OCI-LY7 (cell line): ENCODE measurements around the gene DGKB. TPM values are rescaled to one million over a fixed set of nuclear protein-coding genes. Genes with fewer than 3 reads are reported as not detected.
"Not testable (repeated sequence)": the region's sequence is repeated elsewhere in the genome, so short reads cannot be mapped to it uniquely, and the experiment has no call there.

ENCODE experiments used
- BruUV-seq: library from RNA; stranded (reverse); fragments of 400-500 nt; replicated peaks from 2 replicates; lab custom pipeline; 2021; lab: Mats Ljungman, UMichigan
- CTCF ChIA-PET: fragments of 300-600 bp; sonication (Branson Sonifier 250); formaldehyde crosslinking; loops from one replicate; lab custom pipeline; 2022; ENCODE audit warnings: antibody characterized with exemption; ENCODE audit not compliant: unreplicated experiment; lab: Charles Lee
- POLR2A ChIA-PET: fragments of 300-600 bp; sonication (Branson Sonifier 250); formaldehyde crosslinking; loops from one replicate; lab custom pipeline; 2022; ENCODE audit warnings: antibody characterized with exemption; lab: Charles Lee
- DNase-seq: peaks from one replicate; pipeline ENCODE4 v3.0.0-alpha.2; 2015; ENCODE audit warnings: low spot score
- H2AFZ ChIP-seq: fragments of 200-600 bp; sonication (generic), shearing (Covaris generic); 2 replicates; pipeline ENCODE4 v1.6.1; 2014; ENCODE audit warnings: mild to moderate bottlenecking, antibody characterized with exemption, low read length, moderate library complexity
- H3K27ac ChIP-seq: fragments of 200-600 bp; sonication (generic); 2 replicates; pipeline ENCODE4 v1.5.1; 2014; ENCODE audit warnings: mixed run types, low read depth, mild to moderate bottlenecking, moderate library complexity, low read length, inconsistent platforms; ENCODE audit not compliant: poor library complexity, severe bottlenecking
- H3K36me3 ChIP-seq: fragments of 200-600 bp; sonication (generic); 2 replicates; pipeline ENCODE4 v1.6.1; 2014; ENCODE audit warnings: mild to moderate bottlenecking, antibody characterized with exemption, low read length, moderate library complexity, mixed read lengths; ENCODE audit not compliant: insufficient read depth
- H3K4me1 ChIP-seq: fragments of 200-600 bp; sonication (generic); 2 replicates; pipeline ENCODE4 v1.5.1; 2014; ENCODE audit warnings: mild to moderate bottlenecking, low read length; ENCODE audit not compliant: insufficient read depth, poor library complexity, severe bottlenecking
- H3K4me2 ChIP-seq: fragments of 200-600 bp; sonication (generic); 2 replicates; pipeline ENCODE4 v1.6.1; 2014; ENCODE audit warnings: mild to moderate bottlenecking, low read length
- H3K4me3 ChIP-seq: fragments of 200-600 bp; sonication (generic); 2 replicates; pipeline ENCODE4 v1.5.1; 2014; ENCODE audit warnings: mild to moderate bottlenecking, low read depth, low read length; ENCODE audit not compliant: poor library complexity, severe bottlenecking
- H3K79me2 ChIP-seq: fragments of 200-600 bp; sonication (generic); 2 replicates; pipeline ENCODE4 v1.6.1; 2016; ENCODE audit warnings: low read depth, mild to moderate bottlenecking, low read length, moderate library complexity, mixed read lengths; ENCODE audit not compliant: insufficient read depth
- H3K9me2 ChIP-seq: fragments of 200-600 bp; sonication (generic); 2 replicates; pipeline ENCODE4 v1.6.1; 2016; ENCODE audit warnings: mild to moderate bottlenecking, low read length, mixed read lengths; ENCODE audit not compliant: insufficient read depth
- H3K9me3 ChIP-seq: fragments of 200-600 bp; sonication (generic); 2 replicates; pipeline ENCODE4 v1.6.1; 2014; ENCODE audit warnings: mild to moderate bottlenecking, mixed run types, low read length, mixed read lengths
- H4K20me1 ChIP-seq: fragments of 200-600 bp; sonication (generic); 2 replicates; pipeline ENCODE4 v1.6.1; 2014; ENCODE audit warnings: mild to moderate bottlenecking, antibody characterized with exemption, low read length, moderate library complexity, mixed read lengths; ENCODE audit not compliant: insufficient read depth
- CTCF ChIP-seq: fragments of 200-600 bp; sonication (generic); conservative IDR thresholded peaks from 2 replicates; pipeline ENCODE4 v1.5.1; 2014; ENCODE audit warnings: mild to moderate bottlenecking, antibody characterized with exemption, low read length, moderate library complexity, mixed read lengths
- EZH2phosphoT487 ChIP-seq: fragments of 200-600 bp; sonication (generic); IDR thresholded peaks from 2 replicates; pipeline ENCODE4 v1.6.1; 2018; ENCODE audit warnings: low read depth, borderline replicate concordance, mild to moderate bottlenecking, mixed run types, antibody characterized with exemption, low read length, moderate library complexity, mixed read lengths
- intact Hi-C: fragments of 100-400 bp; cut with micrococcal nuclease; formaldehyde crosslinking; loops from one replicate; pipeline ENCODE4 v1.10.0; 2022; ENCODE audit not compliant: unreplicated experiment
- total RNA-seq, 2 experiments: library from RNA; depleted of rRNA in 1 of 2; stranded (reverse); fragments of >200 nt in 1 of 2; shearing (Covaris generic) in 1 of 2; gene quantifications; 2 replicates each; pipeline ENCODE4 v1.2.3, GENCODE V29; 2014 to 2022

The DGKB gene
- total RNA-seq, 2 experiments from 2014 or later, result not detected

DNA sequence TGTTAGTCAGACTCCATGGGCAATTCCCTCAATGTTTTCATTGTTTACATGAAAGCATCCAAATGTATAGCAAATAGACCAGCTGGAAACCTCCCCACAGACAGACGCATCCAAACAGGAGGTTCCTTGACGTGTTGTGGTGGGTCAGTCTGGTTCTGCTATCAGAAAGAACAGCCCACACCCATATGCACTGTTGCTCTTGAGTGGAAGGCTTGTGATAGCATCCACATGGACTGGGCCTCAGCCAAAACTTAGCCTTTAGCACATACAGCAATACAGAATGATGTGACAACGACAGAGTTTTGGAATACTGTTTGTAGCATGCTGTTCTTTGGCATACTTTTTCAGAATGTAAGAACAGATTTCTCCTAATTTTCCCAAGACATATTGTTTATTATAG lies 613.9 kb downstream of the DGKB start:
- no peak for DNase-seq
- Histone ChIP-seq H3K27ac (no peak overlapping the region), H3K4me2 (no peak overlapping the region), H3K4me1 (no peaks in the 10 kb centered on the region), H3K4me3 (no peak overlapping the region), H3K9me3 (no peaks in the 10 kb centered on the region), H3K36me3 (no peaks in the 10 kb centered on the region), H3K9me2 (no peaks in the 10 kb centered on the region), H2AFZ (no peak overlapping the region), H4K20me1 (no peaks in the 10 kb centered on the region), H3K79me2 (no peaks in the 10 kb centered on the region)
- ChIA-PET CTCF (no interaction called here), POLR2A (interaction anchor here (0.7 to 1.1 kb wide), 2 partner anchors 13 to 24 kb away, joined by 4 to 6 read pairs; no protein-coding TSS in a partner anchor)
- intact Hi-C loops, result no loop called here
- BruUV-seq, result no TSS peak
- TF ChIP-seq EZH2phosphoT487 (no peak), CTCF (no peak)

DNA sequence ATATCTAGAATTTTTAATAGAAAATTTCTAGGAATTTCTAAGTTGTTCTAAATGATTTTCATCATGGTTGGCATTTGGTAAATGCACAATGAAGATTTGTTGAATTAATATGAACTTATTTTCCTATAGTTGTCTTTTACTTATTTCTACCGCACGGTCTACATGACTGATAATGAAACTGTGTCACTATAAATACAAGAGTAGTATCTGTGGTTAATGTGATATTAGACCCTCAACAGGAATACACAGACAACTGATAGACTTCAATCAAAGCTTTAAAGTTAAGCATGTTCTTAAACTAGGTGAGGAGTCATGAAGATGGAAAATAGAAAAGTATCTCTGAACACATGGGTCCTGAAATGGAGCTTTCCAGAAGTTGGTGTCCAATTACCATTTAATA lies 615.2 kb downstream of the DGKB start:
- Histone ChIP-seq H3K9me3 (no peaks in the 10 kb centered on the region), H3K79me2 (no peaks in the 10 kb centered on the region), H3K9me2 (no peaks in the 10 kb centered on the region), H3K4me1 (no peaks in the 10 kb centered on the region), H3K4me2 (no peak overlapping the region), H4K20me1 (no peaks in the 10 kb centered on the region), H3K36me3 (no peaks in the 10 kb centered on the region), H3K4me3 (no peak overlapping the region), H3K27ac (no peak overlapping the region), H2AFZ (no peak overlapping the region)
- no peak for DNase-seq
- ChIA-PET POLR2A (no interaction called here), CTCF (no interaction called here)
- TF ChIP-seq EZH2phosphoT487, result no peak
- TF ChIP-seq CTCF, result no peak
- BruUV-seq, result no TSS peak
- intact Hi-C loops, result no loop called here

DNA sequence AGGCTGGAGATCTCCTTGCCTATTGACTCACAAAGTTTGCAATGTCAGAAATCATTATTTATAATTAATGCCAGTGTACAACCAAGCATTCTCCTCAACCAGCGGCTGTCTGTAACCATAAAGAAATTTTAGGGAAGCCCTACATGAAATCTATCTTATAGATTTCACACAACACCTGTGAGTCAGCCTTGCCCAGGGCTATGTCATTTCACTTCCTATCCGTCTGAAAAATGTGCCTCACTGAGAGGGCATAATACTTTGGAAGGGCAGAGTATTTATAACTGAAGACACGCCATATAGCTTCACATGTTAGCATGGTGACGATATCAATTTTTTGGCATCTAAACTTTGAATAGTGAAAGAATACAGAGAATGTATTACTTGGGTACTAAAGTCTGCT lies 616.5 kb downstream of the DGKB start:
- no peak overlapping the region for H3K4me2 ChIP-seq
- CTCF ChIA-PET, result no interaction called here
- no peaks in the 10 kb centered on the region for H3K4me1 ChIP-seq
- H3K27ac ChIP-seq, result no peak overlapping the region
- TF ChIP-seq CTCF, result no peak
- TF ChIP-seq EZH2phosphoT487, result no peak
- no peaks in the 10 kb centered on the region for H4K20me1 ChIP-seq
- no TSS peak for BruUV-seq
- H3K9me3 ChIP-seq, result no peaks in the 10 kb centered on the region
- H3K9me2 ChIP-seq, result no peaks in the 10 kb centered on the region
- POLR2A ChIA-PET, result no interaction called here
- H3K79me2 ChIP-seq, result no peaks in the 10 kb centered on the region
- no peak overlapping the region for H3K4me3 ChIP-seq
- DNase-seq, result no peak
- H2AFZ ChIP-seq, result no peak overlapping the region
- no peaks in the 10 kb centered on the region for H3K36me3 ChIP-seq
- intact Hi-C loops, result no loop called here

DNA sequence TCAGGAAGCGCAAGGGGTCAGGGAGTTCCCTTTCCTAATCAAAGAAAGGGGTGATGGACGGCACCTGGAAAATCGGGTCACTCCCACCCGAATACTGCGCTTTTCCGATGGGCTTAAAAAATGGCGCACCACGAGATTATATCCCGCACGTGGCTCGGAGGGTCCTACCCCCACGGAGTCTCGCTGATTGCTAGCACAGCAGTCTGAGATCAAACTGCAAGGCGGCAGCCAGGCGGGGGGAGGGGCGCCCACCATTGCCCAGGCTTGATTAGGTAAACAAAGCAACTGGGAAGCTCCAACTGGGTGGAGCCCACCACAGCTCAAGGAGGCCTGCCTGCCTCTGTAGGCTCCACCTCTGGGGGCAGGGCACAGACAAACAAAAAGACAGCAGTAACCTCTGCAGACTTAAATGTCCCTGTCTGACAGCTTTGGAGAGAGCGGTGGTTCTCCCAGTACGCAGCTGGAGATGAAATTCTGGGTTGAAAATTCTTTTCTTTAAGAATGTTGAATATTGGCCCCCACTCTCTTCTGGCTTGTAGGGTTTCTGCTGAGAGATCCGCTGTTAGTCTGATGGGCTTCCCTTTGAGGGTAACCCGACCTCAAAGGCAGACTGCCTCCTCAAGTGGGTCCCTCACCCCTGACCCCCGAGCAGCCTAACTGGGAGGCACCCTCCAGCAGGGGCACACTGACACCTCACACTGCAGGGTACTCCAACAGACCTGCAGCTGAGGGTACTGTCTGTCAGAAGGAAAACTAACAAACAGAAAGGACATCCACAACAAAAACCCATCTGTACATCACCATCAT lies 623.3 kb downstream of the DGKB start:
- H3K27ac ChIP-seq, H3K9me3 ChIP-seq, H3K4me3 ChIP-seq, H2AFZ ChIP-seq, BruUV-seq, H3K36me3 ChIP-seq, H3K79me2 ChIP-seq, DNase-seq, H3K4me2 ChIP-seq, H4K20me1 ChIP-seq, CTCF ChIA-PET, H3K9me2 ChIP-seq, POLR2A ChIA-PET, intact Hi-C loops, H3K4me1 ChIP-seq: not testable (repeated sequence)
